HG03575 (cell line): Measurements from ENCODE around the gene S100A7.
"Not testable (repeated sequence)": the region's sequence is repeated elsewhere in the genome, so short reads cannot be mapped to it uniquely, and the experiment has no call there.

ENCODE experiments used
- ATAC-seq: cut with Tn5 transposase; IDR thresholded peaks from one replicate; pipeline ENCODE4 v1.9.1; 2021; ENCODE audit not compliant: unreplicated experiment, insufficient number of reproducible peaks, low FRiP score; ENCODE audit errors: extremely low read depth

The S100A7 gene

DNA sequence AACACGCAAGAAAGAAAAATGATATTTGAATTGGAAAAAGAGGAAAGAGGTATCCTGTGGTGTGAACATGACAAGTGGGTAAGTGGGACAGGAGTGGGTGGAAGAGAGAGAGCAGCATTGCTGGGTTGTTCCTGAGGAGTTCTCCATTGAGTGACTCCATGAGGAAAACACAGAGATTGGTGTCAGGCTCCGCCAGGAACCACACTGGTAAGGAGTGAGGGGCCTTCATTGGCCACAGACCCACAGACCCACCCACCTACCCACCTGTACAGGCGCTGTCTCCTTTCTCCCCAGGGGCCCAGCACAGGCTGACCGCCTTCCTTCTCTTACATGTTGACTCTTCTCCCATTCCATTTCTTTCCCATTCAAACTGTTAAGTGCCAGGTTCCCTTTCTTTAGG is 23.2 kb downstream of the S100A7 start:
- ATAC-seq, result no peak

DNA sequence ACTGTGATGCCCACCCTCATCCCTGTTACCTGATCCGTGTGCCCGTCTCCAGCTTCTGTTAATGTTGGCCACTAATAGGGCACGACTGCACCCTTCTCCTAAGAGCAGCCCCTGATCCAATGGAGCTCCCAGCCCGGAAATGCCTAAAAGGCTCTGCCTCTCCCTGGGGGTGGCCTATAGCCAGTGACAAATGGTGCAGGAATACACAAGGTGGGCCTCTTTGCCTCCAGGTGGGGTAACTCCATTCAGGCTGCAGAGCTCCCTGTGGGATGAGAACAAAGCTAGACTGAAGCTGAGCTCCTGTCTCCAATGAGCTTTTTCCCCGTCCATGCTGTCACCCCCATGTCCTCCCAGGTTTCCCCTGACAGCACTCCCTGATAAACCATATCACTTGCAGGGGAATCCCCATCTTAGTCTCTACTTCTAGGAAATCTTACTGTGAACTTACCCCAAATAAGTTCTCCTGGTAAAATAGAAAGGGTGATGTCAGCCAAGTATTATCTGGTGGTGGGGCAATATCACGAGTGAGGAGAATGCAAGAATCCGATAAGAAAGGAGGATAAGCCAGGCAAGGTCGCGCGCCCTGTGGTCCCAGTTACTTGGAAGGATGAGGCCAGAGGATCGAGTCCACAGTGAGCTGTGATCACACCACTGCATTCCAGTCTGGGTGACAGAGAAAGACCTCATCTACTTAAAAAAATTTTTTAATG is 25.6 kb downstream of the S100A7 start:
- no peak for ATAC-seq

DNA sequence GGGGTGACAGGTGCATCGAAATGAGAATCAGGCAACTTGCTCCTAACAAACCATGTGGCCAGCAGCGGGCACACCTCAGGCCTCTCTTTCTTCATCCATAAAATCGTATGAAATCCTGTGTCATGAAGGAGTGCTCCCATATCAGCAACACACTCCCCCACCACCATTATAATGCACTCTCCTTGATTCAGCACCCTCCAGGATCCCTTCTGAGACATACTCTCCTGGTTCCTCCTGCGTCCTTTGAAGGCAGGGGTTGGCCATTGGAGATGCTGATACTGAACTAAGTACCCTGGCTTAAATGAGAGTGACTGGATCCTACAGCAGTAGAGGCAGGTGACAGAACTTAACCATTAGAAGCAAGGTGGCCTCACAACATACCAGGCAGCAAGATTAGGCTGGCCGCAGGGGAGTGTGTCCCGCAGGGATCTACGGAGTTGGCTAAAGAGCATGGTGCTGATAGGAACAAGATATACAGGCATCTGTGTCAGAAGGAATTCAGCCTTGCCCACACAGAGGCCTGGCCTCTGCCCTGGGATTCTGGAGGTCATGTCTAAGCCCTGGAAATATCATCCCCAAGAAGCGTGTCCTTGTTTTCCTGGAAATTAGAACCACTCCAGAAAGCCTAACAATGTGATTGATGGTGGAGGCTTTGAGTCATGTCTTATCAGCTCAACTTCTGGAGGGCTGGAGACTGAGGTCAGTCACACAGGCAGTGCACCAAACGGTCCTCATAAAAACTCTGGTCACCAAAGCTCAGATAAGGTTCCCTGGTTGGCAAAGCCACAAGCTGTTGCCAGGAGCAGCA is 27.4 kb downstream of the S100A7 start:
- no peak for ATAC-seq

DNA sequence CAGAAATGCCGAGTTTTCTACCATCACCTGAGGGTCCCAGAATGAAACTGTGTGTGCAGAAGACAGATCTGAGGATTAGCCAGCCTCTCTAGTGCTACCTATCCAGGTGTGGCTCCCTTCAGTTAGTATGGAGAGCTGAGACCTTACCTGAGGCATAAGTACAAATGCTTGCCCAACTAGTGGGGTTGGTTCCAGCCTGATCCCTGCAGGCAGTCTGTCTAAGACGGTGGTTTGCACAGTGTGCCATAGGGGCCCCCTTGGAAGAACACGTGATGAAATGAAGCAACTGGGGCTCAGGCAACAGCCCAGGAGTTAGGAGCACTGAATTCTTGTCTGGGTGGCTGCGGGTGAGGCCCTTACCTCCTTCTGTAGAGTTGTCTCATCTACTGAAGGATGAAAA is 28.5 kb downstream of the S100A7 start:
- no peak for ATAC-seq

DNA sequence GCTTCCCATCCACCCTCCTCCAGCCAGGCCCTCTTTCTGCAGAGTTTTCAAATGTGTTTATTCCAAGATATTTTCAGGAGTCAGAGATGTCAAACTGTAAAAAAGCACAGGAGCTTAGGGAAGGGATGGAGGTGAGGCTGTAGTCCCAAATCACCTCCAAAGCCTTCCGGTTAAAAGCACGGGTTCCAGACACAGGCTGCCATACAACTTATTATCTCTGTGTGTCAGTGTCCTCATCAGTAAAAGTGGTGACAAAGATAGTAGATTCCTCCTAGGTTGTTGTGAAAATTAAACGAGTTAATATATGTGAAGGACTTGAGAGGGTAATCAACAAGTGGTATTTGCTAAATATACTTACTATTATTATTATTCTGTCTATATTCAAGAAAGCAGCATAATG is 29.0 kb downstream of the S100A7 start:
- ATAC-seq, result no peak

DNA sequence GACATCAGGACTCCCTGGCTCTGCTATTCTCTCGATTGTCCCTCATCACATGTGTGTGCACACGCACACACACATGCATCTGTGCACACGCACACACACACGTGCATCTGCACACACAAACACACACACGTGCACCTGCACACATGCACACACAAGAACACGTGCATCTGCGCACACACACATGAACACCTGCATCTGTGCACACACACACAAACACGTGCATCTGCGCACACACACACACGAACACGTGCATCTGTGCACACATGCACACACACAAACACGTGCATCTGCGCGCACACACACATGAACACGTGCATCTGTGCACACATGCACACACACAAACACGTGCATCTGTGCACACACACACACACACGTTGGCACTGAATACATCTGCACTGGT is 29.4 kb downstream of the S100A7 start:
- ATAC-seq, result no peak

DNA sequence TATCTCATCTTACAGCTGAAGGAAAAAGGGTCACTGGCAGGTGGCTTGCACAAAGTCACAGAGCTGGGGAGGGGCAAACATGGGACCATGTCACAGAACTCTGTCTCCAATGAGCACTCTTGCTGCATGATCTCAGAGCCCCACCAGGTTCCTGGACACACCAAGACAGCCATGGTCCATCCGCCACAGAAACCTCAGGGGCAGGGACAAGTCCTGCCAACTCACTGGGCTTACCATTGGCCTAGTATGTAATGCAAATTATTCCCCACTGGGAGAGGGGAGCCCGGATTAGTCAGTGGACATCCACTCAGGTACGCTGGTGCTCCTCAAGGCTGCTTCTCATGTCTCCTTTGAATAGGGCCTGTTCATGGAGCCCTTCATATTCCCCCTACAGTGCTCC is 29.9 kb downstream of the S100A7 start:
- ATAC-seq, result no peak

DNA sequence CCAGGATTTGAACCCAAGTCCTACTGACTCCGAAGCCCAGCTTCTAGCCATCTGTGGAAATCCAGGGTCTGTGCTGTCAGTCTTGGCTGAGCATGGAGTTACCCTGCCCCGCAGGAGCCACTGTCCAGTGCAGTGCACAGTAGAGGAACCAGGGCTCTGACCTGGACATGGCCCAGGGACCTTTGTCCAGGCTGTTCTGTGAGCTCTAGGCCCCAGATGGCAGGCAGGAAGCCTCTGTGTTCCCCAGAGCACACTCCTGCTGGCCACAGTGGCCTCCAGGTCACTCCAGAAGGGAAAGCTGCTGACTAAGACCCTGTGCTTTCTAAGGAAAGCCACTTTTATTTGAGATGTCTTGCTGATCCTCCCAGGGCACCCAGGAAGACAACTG is 30.3 kb downstream of the S100A7 start:
- ATAC-seq, result no peak

DNA sequence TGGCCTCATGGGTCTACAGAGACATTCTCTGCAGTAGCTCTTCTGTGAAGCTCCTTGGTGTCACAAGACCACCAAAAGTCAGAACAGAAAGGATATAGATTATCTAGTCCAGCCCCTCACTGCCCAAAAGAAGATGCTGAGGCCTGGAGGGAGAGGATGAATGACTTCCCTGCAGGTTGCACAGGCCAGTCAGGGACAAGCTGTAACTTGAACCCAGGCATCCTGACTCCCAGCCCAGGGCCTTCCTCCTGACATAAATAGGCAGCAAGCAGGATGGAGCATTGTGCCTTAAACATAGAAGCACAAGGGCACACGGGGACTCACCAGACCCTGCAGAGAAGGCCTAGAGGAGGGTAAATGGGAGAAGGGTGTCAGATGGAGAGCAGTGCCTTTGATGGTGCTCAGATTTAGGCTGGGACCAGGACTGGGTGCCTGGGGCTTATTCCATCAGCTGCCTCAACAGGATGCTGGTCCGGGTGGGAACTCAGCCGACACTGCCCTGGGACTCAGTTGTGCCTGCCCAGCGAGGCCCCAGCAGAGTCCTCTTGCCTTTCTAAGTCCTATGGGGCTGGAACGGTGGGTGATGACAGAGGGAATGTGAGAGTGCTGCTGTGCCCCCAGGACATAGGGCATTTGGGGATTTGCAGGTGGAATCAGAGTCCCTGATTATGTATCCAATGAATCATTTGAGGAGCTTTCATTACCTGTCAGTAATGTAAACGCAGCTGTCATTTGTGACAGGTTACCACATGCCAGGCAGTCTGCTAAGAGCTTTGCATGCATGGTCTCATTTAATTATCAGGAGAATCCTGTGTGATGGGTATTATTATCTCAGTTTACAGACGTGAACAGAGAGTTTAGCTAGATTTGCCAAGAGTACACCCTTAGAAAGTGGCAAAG is 30.9 kb downstream of the S100A7 start:
- no peak for ATAC-seq

DNA sequence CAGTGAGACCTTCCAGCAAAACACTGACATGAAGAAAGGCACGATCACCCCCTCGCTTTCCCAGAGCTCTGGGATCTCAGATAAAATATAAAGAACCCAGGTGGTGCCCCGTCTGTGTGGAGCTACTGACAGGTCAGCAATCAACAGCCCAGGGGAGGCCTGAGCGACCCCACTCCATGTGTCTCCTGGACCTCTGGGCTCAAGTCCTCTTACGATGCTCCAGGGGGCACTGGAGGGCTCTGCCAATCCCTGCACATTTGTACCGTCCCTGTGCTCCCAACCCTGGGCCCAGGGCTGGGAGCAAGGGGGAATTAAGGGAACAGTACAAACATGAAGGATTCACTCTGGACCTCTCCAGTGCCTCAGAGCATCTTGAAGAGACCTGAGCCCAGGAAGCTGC is 31.7 kb downstream of the S100A7 start:
- no peak for ATAC-seq

DNA sequence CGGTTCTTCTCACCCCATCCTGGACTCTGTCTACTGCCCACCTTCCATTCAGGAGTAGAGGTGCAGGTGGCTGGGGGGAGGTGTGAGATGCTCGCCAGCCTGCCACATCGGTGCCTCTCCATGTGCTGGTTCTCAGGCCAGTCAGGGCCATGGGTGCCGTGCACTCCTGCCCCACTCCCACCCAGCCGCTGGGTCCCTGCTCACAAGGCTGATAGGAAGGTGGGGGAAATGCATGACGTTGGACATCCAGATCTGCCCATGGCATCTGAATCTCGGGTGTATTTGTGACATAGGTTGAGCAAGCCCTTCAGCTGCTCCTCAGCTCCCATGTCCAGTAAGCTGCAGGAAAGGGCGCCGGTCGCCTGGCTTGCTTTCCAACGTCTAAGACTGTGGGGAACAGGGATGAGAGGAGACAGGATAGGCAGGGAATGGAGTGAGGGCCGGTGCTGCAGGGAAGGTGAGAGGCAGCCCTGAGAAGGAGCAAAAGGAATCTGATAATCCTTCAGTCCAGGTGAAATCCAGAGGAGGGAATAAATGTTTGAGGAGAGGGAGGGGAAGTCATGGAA is 32.3 kb downstream of the S100A7 start:
- ATAC-seq, result no peak

DNA sequence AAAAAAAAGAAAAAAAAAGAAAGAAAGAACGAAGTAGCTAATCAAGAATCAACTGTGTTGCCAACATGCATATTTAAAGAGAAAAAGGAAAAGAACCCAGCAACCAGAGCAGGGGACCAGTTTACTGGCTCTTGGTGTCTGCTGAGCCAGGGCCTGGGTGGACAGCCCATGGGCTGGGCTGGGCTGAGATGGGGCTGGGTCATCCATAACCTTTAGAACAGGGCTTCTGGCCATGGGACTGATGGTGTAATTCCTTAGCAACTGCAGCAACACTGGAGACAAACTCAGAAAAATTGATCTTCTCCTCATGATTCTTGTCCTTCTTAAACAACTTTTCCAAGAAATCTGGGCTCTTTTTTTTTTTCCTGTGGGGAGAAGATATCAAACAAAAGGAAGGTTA is 33.6 kb downstream of the S100A7 start:
- ATAC-seq, result no peak

DNA sequence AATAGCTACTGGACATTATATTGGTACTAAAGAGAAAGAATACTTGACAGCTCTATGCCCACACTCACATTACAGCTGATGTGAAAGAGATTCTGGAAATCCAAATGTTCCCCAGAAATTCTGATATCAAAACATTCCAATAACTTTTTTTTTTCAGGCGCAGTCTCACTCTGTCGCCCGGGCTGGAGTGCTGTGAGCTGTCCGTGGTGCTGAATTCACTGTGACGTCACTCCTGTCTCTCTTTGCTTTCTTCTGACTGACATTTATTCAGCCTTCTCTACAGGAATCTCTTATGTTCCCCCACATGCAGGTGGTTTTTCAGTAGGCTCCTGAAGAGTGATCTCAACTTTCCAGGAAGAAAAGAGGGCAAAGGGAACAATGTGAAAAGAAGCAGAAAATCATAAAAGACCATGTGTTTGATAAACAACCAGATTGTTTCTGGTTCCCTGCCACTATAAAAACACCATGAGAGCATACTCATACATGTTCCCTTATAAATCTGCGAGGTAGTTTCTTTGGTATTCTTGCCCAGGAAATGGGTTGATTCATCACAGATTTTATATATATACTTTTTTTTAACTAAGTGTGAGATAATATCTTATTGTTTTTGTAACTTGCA is 37.9 kb downstream of the S100A7 start:
- ATAC-seq, result no peak

DNA sequence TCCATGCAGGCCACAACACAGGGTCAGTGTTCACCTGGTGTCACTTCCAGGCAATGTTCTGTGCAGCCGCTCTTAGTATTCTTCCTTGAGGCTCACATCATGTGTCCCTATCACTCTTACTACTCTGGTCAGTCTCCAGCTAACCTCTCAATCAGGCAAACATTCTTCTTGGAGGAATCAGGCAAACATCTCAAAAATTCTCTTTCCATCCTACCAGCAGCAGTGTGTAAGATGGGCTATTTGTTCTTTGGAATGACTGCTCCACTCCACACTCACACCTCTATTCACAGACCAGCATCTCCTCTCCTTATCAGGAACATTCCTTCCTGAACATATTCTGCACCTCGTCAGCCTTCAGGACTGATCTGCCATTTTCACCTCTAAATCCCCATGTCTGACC is 40.1 kb downstream of the S100A7 start:
- no peak for ATAC-seq

DNA sequence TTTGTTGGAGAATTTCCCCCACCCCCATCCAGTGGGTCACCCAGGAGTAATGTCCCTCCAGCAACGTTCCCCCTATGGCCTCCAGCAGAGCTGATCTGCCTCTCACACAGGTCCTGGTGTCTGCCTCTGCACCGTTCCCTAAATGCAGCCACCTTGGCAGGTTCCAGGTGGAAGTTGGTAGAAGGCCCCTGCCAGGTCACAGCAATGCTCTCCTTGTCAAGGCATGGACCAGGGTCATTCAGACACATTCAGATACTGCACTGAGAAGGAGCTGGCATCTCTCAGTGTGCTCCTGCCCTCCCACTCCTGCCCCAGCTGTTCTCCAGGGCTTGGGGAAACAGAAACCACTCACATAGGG is 41.0 kb downstream of the S100A7 start:
- not testable (repeated sequence) for ATAC-seq

DNA sequence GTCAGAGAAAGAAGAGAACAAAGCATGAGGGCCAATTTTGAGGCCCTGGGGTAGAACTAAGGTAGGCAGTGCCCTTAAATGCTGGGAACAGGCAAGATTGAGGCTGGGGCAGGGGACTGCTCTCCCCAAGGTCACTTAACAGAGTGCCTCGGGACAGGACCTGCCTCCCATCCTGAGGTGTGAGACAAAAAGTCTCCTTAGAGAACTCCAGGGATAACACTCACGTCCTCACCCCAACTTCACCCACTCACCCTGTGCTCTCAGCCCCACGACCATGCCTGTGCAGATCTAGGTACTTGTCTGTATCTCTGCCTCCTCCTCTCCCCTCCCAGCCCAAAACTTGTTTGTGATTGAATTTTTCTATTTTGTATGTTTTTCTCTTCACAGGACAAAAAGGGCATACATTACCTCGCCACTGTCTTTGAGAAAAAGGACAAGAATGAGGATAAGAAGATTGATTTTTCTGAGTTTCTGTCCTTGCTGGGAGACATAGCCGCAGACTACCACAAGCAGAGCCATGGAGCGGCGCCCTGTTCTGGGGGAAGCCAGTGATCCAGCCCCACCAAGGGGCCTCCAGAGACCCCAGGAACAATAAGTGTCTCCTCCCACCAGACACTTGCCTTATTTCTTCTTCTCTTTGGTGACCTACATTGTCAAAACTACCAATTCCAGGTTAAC is 41.6 kb downstream of the S100A7 start:
- ATAC-seq, result not testable (repeated sequence)

DNA sequence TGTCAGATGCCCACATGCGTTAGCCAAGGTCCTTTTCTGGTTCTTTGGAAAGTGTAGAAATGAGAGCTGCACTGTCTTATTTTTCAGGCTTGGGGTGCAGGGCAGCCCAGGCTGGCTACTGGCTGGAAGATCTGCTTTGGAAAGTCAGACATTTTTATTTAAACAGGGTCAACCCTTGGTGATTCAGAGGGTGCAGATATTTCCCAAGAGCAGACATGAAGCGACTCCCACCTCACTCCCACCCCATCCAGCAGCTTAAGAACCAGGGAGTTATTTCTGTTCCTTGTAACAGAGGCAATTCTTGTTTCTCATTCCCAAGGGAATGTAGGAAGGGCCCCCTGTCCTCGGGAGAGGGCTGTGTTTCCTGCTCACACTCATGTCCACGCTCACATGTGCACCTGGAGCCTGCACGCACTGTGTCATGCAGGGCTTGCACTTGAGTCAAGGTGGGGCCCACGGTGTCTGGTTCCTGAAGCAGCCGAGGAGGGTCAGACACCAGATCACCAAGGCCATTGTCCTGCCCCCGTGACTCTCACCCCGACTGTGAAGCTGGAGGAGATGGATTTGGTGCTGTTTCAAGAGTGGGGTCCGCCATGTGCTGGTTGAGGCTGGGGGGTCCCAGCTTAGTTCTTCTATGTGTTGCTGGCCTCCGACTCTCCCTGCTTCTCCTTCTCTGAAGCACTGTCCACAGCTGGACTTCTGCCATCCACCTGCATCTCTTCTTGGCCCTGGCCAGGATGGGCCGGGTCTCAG is 43.1 kb downstream of the S100A7 start:
- no peak for ATAC-seq
